Measurements from ENCODE around the gene MRPL27. TPM values are rescaled to one million over a fixed set of nuclear protein-coding genes. Genes with fewer than 3 reads are reported as not detected.

The MRPL27 gene
- total and polyA plus RNA-seq, 4 experiments from 2014 or later, result 30.0 to 55.8 (median 35.6) TPM

DNA sequence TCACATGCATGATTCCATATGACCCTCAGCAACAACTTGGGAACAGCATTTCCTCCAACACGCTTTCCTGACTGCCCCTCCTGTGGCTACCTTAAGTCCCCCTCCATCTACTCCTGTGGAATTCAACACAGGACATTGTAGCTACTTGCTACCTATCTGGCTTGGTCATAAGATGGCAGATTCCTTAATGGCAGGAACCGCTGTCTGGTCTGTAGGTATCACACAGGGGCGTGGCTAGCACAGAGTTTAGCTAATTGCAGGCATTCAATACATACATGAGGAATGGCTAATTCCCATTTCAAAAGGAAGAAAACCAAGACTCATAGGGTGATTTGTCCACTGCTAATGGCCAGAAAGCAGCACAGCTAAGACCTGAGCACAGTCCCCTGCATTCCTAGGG is 15.7 kb upstream of the MRPL27 start:
- H3K27me3 ChIP-seq (ENCODE audit: insufficient read depth, low read length), result no peaks in the 10 kb centered on the region
- H3K36me3 ChIP-seq (ENCODE audit: insufficient read depth, low read length), result peaks cover 94% of the 10 kb centered on the region
- ChIA-PET POLR2A (ENCODE audit: partially characterized antibody) (interaction anchor here (1.6 kb wide), 1 partner anchor 9 kb away, joined by 6 read pairs; the partner anchor contains the start of gene LRRC59), CTCF (ENCODE audit: partially characterized antibody) (interaction anchor here (1.6 to 1.8 kb wide), 2 partner anchors 9 to 26 kb away, joined by 4 to 18 read pairs; partner anchors contain the start of gene LRRC59)
- peaks cover 5 to 7% (median 5%) of the 10 kb centered on the region in 4 donors for H3K4me1 Mint-ChIP-seq
- H3K4me1 ChIP-seq (ENCODE audit: insufficient read depth, low read length), result no peaks in the 10 kb centered on the region
- DNase-seq, result no peak
- intact Hi-C loops (cut with micrococcal nuclease), result no loop called here
- no peak overlapping the region for H3K4me3 Mint-ChIP-seq
- H3K27me3 Mint-ChIP-seq, result no peaks in the 10 kb centered on the region
- H3K4me3 ChIP-seq (ENCODE audit: low read length in 2 of 2), result no peak overlapping the region
- H3K36me3 Mint-ChIP-seq, result peaks cover 75 to 97% of the 10 kb centered on the region in 2 donors
- no peaks in the 10 kb centered on the region for H3K9me3 ChIP-seq (ENCODE audit: control insufficient read depth in 1 of 2, low read length in 2 of 2)
- no peaks in the 10 kb centered on the region for H3K9me3 Mint-ChIP-seq
- no peak overlapping the region for H3K27ac Mint-ChIP-seq
- H3K27ac ChIP-seq (ENCODE audit: low read depth, low read length), result no peak overlapping the region

DNA sequence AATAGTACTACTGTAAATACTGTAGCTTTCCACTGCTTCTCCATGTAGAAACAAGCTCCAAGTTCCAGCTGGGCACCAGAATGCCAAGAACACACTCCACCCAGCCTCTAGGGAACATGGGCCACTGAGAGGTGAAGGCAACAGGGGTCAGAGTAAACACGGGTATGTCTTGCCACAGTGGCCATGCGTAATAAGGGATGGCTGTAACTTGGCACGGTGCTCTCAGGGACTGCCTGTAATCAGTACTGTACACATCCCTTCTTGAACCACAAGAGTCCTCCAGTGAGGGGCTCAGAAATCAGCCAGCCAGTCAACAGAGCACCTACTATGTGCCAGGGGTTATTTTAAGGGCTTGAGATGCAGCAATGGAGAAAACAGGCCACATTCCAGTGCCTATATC is 13.5 kb upstream of the MRPL27 start:
- peaks cover 94% of the 10 kb centered on the region for H3K36me3 ChIP-seq (ENCODE audit: insufficient read depth, low read length)
- Mint-ChIP-seq H3K36me3 (peaks cover 71 to 95% of the 10 kb centered on the region in 2 donors), H3K4me1 (peaks cover 0 to 3% (median 1%) of the 10 kb centered on the region in 4 donors), H3K27ac (peak overlapping the region in 2 of 7 donors; percentile 53 to 59), H3K27me3 (no peaks in the 10 kb centered on the region), H3K4me3 (no peak overlapping the region), H3K9me3 (no peaks in the 10 kb centered on the region)
- ChIA-PET POLR2A (ENCODE audit: partially characterized antibody) (no interaction called here), CTCF (ENCODE audit: partially characterized antibody) (interaction anchor here (1.0 to 7.6 kb wide), 2 partner anchors 11 to 24 kb away, joined by 3 to 54 read pairs; partner anchors contain the start of gene LRRC59)
- no peak for DNase-seq
- intact Hi-C loops (cut with micrococcal nuclease), result no loop called here
- H3K27ac ChIP-seq (ENCODE audit: low read depth, low read length), result no peak overlapping the region
- H3K4me3 ChIP-seq (ENCODE audit: low read length in 2 of 2), result no peak overlapping the region
- no peaks in the 10 kb centered on the region for H3K27me3 ChIP-seq (ENCODE audit: insufficient read depth, low read length)
- no peaks in the 10 kb centered on the region for H3K4me1 ChIP-seq (ENCODE audit: insufficient read depth, low read length)
- H3K9me3 ChIP-seq (ENCODE audit: control insufficient read depth in 1 of 2, low read length in 2 of 2), result no peaks in the 10 kb centered on the region

GRCh38 chr17:50382931-50383330 is 9.9 kb upstream of the MRPL27 start:
- Histone ChIP-seq H3K36me3 (ENCODE audit: insufficient read depth, low read length) (peaks cover 63% of the 10 kb centered on the region), H3K9me3 (ENCODE audit: control insufficient read depth in 1 of 2, low read length in 2 of 2) (no peaks in the 10 kb centered on the region), H3K4me3 (ENCODE audit: low read length in 2 of 2) (no peak overlapping the region), H3K27me3 (ENCODE audit: insufficient read depth, low read length) (no peaks in the 10 kb centered on the region), H3K4me1 (ENCODE audit: insufficient read depth, low read length) (no peaks in the 10 kb centered on the region), H3K27ac (ENCODE audit: low read depth, low read length) (no peak overlapping the region)
- ChIA-PET POLR2A (ENCODE audit: partially characterized antibody) (no interaction called here), CTCF (ENCODE audit: partially characterized antibody) (interaction anchor here (7.6 kb wide), 1 partner anchor 15 kb away, joined by 54 read pairs; the partner anchor contains the start of gene LRRC59)
- no peaks in the 10 kb centered on the region for H3K27me3 Mint-ChIP-seq
- H3K4me1 Mint-ChIP-seq, result peaks cover 0 to 2% (median under 1%) of the 10 kb centered on the region in 4 donors
- H3K36me3 Mint-ChIP-seq, result peaks cover 52 to 71% of the 10 kb centered on the region in 2 donors
- no peak for DNase-seq
- no peak overlapping the region for H3K4me3 Mint-ChIP-seq
- intact Hi-C loops (cut with micrococcal nuclease), result no loop called here
- peak overlapping the region in 1 of 7 donors; percentile 40 for H3K27ac Mint-ChIP-seq
- H3K9me3 Mint-ChIP-seq, result no peaks in the 10 kb centered on the region

- intact Hi-C loops (cut with micrococcal nuclease), result no loop called here
- CTCF ChIA-PET (ENCODE audit: partially characterized antibody), result interaction anchor here (0.9 to 7.6 kb wide), 5 partner anchors 9 to 97 kb away, joined by 3 to 54 read pairs (median 4); partner anchors contain the start of gene LRRC59
Measured at GRCh38 chr17:50381920-50382319, 8.9 kb upstream of the MRPL27 start.

DNA sequence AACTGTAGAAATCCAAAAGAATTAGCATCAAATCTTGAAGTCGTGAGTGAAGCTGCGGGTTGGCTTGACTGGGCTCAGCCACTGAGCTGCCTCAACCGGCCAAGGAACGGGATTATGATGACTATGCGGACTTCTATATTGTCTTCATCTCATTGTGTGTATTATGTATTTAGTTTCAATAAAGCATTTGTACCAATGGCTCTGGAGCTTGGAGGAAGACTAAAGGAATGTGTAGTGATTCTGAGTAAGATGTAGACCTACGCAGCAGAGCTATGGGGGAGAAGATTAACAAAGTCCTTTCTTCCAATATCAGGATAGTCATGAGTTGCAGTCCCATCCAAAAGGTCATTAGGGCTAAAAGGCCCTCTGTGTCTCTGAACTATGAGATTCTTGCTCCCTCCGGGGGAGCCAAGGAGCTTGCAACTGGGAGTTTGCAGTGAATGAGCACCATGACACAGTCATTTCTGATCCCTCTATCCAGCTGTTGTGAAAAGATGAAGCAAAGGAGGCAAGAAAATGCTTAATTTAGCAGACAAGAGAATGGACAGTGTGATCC is 8.4 kb upstream of the MRPL27 start:
- ChIA-PET POLR2A (ENCODE audit: partially characterized antibody) (interaction anchor here (1.8 kb wide), 1 partner anchor 16 kb away, joined by 10 read pairs; the partner anchor contains the start of gene LRRC59), CTCF (ENCODE audit: partially characterized antibody) (interaction anchor here (0.9 to 7.6 kb wide), 5 partner anchors 10 to 98 kb away, joined by 3 to 54 read pairs (median 4); partner anchors contain the start of gene LRRC59)
- H3K4me1 ChIP-seq (ENCODE audit: insufficient read depth, low read length), result no peaks in the 10 kb centered on the region
- DNase-seq, result no peak
- H3K27ac ChIP-seq (ENCODE audit: low read depth, low read length), result no peak overlapping the region
- H3K9me3 ChIP-seq (ENCODE audit: control insufficient read depth in 1 of 2, low read length in 2 of 2), result no peaks in the 10 kb centered on the region
- no peaks in the 10 kb centered on the region for H3K27me3 ChIP-seq (ENCODE audit: insufficient read depth, low read length)
- no peaks in the 10 kb centered on the region for H3K9me3 Mint-ChIP-seq
- intact Hi-C loops (cut with micrococcal nuclease), result no loop called here
- no peak overlapping the region for H3K4me3 Mint-ChIP-seq
- H3K4me1 Mint-ChIP-seq, result peaks cover 0 to 2% (median 0%) of the 10 kb centered on the region in 4 donors
- H3K36me3 Mint-ChIP-seq, result peaks cover 36 to 55% of the 10 kb centered on the region in 2 donors
- H3K27ac Mint-ChIP-seq, result peak overlapping the region in 2 of 7 donors; percentile 11 to 55
- H3K4me3 ChIP-seq (ENCODE audit: low read length in 2 of 2), result no peak overlapping the region
- peaks cover 47% of the 10 kb centered on the region for H3K36me3 ChIP-seq (ENCODE audit: insufficient read depth, low read length)
- H3K27me3 Mint-ChIP-seq, result no peaks in the 10 kb centered on the region

More at GRCh38 chr17:50381920-50382319, 8.9 kb upstream of the MRPL27 start:
- no peaks in the 10 kb centered on the region for H3K27me3 Mint-ChIP-seq
- no peaks in the 10 kb centered on the region for H3K9me3 ChIP-seq (ENCODE audit: control insufficient read depth in 1 of 2, low read length in 2 of 2)
- POLR2A ChIA-PET (ENCODE audit: partially characterized antibody), result interaction anchor here (1.8 kb wide), 1 partner anchor 15 kb away, joined by 10 read pairs; the partner anchor contains the start of gene LRRC59
- H3K4me1 ChIP-seq (ENCODE audit: insufficient read depth, low read length), result no peaks in the 10 kb centered on the region
- peaks cover 42 to 61% of the 10 kb centered on the region in 2 donors for H3K36me3 Mint-ChIP-seq
- H3K27ac Mint-ChIP-seq, result peak overlapping the region in 1 of 7 donors; percentile 38
- H3K9me3 Mint-ChIP-seq, result no peaks in the 10 kb centered on the region
- no peak overlapping the region for H3K27ac ChIP-seq (ENCODE audit: low read depth, low read length)
- H3K36me3 ChIP-seq (ENCODE audit: insufficient read depth, low read length), result peaks cover 53% of the 10 kb centered on the region
- H3K4me3 Mint-ChIP-seq, result no peak overlapping the region
- H3K4me3 ChIP-seq (ENCODE audit: low read length in 2 of 2), result no peak overlapping the region
- H3K4me1 Mint-ChIP-seq, result peaks cover 0 to 2% (median 0%) of the 10 kb centered on the region in 4 donors
- DNase-seq, result no peak
- no peaks in the 10 kb centered on the region for H3K27me3 ChIP-seq (ENCODE audit: insufficient read depth, low read length)

DNA sequence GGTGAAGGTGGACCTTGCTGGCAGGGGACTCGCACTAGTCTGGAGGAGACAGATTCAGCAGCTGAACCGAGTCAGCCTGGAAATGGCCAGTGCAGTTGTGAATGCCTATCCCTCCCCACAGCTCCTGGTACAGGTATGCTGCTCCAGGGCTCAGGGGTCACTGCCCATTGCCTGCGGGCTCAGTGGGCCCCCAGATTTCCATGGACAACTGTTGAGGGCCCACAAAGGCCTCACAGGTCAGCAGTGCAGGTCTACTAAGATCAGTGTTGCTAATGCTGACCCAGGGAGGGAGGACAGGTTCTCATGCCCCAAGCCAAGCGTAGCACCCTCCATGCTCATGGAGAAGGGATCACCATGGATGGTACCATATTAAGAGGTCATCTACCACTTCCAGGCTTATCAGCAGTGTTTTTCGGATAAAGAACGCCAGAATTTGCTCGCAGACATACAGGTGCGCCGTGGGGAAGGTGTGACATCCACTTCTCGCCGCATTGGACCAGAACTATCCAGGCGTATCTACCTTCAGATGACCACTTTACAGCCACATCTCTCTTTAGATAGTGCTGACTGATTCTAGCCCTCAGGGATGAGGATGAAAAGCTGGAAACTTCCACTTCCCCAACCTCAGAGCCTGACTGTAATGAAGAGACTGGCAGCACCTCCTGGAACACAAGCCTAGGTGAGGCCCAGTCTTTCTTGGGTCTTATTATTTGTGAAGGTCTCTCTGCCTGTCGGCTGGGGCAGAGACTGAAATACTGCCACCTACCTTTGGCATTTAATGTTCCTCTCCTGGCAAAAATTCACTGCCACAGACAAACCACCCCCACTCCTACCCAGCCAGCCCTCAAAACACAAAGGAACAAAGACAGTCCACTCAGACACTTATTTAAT is 7.6 kb upstream of the MRPL27 start:
- intact Hi-C loops (cut with micrococcal nuclease), result no loop called here

More for the DNA sequence above, 7.6 kb upstream of the MRPL27 start:
- POLR2A ChIA-PET (ENCODE audit: partially characterized antibody), result interaction anchor here (0.9 to 1.8 kb wide), 2 partner anchors 14 to 16 kb away, joined by 3 to 10 read pairs; partner anchors contain the start of gene LRRC59
- no peak for DNase-seq
- Histone ChIP-seq H3K4me1 (ENCODE audit: insufficient read depth, low read length) (no peaks in the 10 kb centered on the region), H3K36me3 (ENCODE audit: insufficient read depth, low read length) (peaks cover 41% of the 10 kb centered on the region), H3K27ac (ENCODE audit: low read depth, low read length) (no peak overlapping the region), H3K9me3 (ENCODE audit: control insufficient read depth in 1 of 2, low read length in 2 of 2) (no peaks in the 10 kb centered on the region), H3K27me3 (ENCODE audit: insufficient read depth, low read length) (no peaks in the 10 kb centered on the region), H3K4me3 (ENCODE audit: low read length in 2 of 2) (no peak overlapping the region)
- H3K9me3 Mint-ChIP-seq, result no peaks in the 10 kb centered on the region
- no peak overlapping the region for H3K4me3 Mint-ChIP-seq
- no peaks in the 10 kb centered on the region for H3K27me3 Mint-ChIP-seq
- CTCF ChIA-PET (ENCODE audit: partially characterized antibody), result interaction anchor here (0.7 to 7.6 kb wide), 6 partner anchors 15 to 99 kb away, joined by 3 to 54 read pairs (median 4); partner anchors contain the start of gene LRRC59
- H3K27ac Mint-ChIP-seq, result peak overlapping the region in 2 of 7 donors; percentile 48 to 55
- peaks cover 34 to 48% of the 10 kb centered on the region in 2 donors for H3K36me3 Mint-ChIP-seq
- peaks cover 0 to 1% (median 0%) of the 10 kb centered on the region in 4 donors for H3K4me1 Mint-ChIP-seq
